GM18907 (cell line): Measurements from ENCODE around the gene CFTR.
"Not testable (repeated sequence)": the region's sequence is repeated elsewhere in the genome, so short reads cannot be mapped to it uniquely, and the experiment has no call there.

ENCODE experiments used
- ATAC-seq: cut with Tn5 transposase; IDR thresholded peaks from one replicate; pipeline ENCODE4 v1.9.1; 2021; ENCODE audit warnings: mild to moderate bottlenecking, moderate library complexity; ENCODE audit not compliant: unreplicated experiment

CFTR gene

GRCh38 chr7:117493460-117493859 lies 13.6 kb downstream of the CFTR start:
- ATAC-seq = no peak

GRCh38 chr7:117495308-117495707 lies 15.5 kb downstream of the CFTR start:
- ATAC-seq = no peak

- no peak for ATAC-seq
These were observed 22.5 kb downstream of the CFTR start for GRCh38 chr7:117502331-117502730.

- peak; percentile 46 for ATAC-seq
These were observed 25.4 kb downstream of the CFTR start for GRCh38 chr7:117505238-117505637.

- ATAC-seq = no peak
These were observed 28.9 kb downstream of the CFTR start for GRCh38 chr7:117508676-117509075.

GRCh38 chr7:117517194-117517593 lies 37.4 kb downstream of the CFTR start:
- ATAC-seq = not testable (repeated sequence)

- peak; percentile 54 for ATAC-seq
These were observed 50.6 kb downstream of the CFTR start for GRCh38 chr7:117530390-117530789.

- ATAC-seq = no peak
These were observed 51.9 kb downstream of the CFTR start for GRCh38 chr7:117531595-117532244.

- no peak for ATAC-seq
These were observed 58.2 kb downstream of the CFTR start for GRCh38 chr7:117538053-117538452.

- no peak for ATAC-seq
These were observed 64.2 kb downstream of the CFTR start for GRCh38 chr7:117544061-117544460.

GRCh38 chr7:117548035-117548434 lies 68.2 kb downstream of the CFTR start:
- no peak for ATAC-seq

GRCh38 chr7:117550625-117551024 lies 70.8 kb downstream of the CFTR start:
- no peak for ATAC-seq

- no peak for ATAC-seq
These were observed 72.8 kb downstream of the CFTR start for GRCh38 chr7:117552660-117553059.

- ATAC-seq = no peak
These were observed 75.4 kb downstream of the CFTR start for GRCh38 chr7:117555260-117555659.

- no peak for ATAC-seq
These were observed 79.6 kb downstream of the CFTR start for GRCh38 chr7:117559391-117559790.

- no peak for ATAC-seq
These were observed 80.2 kb downstream of the CFTR start for GRCh38 chr7:117560030-117560429.

GRCh38 chr7:117562759-117563158 lies 82.9 kb downstream of the CFTR start:
- ATAC-seq = no peak

GRCh38 chr7:117564080-117564479 lies 84.3 kb downstream of the CFTR start:
- no peak for ATAC-seq

GRCh38 chr7:117564627-117565026 lies 84.8 kb downstream of the CFTR start:
- ATAC-seq = no peak

- ATAC-seq = no peak
These were observed 85.4 kb downstream of the CFTR start for GRCh38 chr7:117565226-117565625.

- no peak for ATAC-seq
These were observed 88.0 kb downstream of the CFTR start for GRCh38 chr7:117567781-117568180.

- ATAC-seq = no peak
These were observed 93.2 kb downstream of the CFTR start for GRCh38 chr7:117572856-117573620.
